IPS DF 6.9 (cell line): ENCODE data around the gene OR7A5.
"Not testable (repeated sequence)": the region's sequence is repeated elsewhere in the genome, so short reads cannot be mapped to it uniquely, and the experiment has no call there.

ENCODE experiments used
- DNase-seq: peaks from one replicate; pipeline ENCODE4 v3.0.0-alpha.2; 2013; ENCODE audit warnings: low read depth, low spot score
- H3K27ac ChIP-seq: one replicate; pipeline ENCODE4 v1.5.1; 2013; ENCODE audit warnings: low read length, control low read depth
- H3K27me3 ChIP-seq: 2 replicates; pipeline ENCODE4 v1.6.1; 2013; ENCODE audit warnings: mild to moderate bottlenecking, low read length; ENCODE audit not compliant: control insufficient read depth, insufficient read depth
- H3K36me3 ChIP-seq: 2 replicates; pipeline ENCODE4 v1.6.1; 2013; ENCODE audit warnings: low read length; ENCODE audit not compliant: control insufficient read depth, insufficient read depth
- H3K4me1 ChIP-seq: 2 replicates; pipeline ENCODE4 v1.6.1; 2013; ENCODE audit warnings: low read length; ENCODE audit not compliant: control insufficient read depth, insufficient read depth
- H3K4me3 ChIP-seq: 2 replicates; pipeline ENCODE4 v1.5.1; 2013; ENCODE audit warnings: mild to moderate bottlenecking, low read length
- H3K9me3 ChIP-seq: 2 replicates; pipeline ENCODE4 v1.6.1; 2013; ENCODE audit warnings: low read length, inconsistent platforms; ENCODE audit not compliant: control insufficient read depth, insufficient read depth
- WGBS: extraction: QIAGEN DNeasy Blood & Tissue Kit; methylation state at CpG from one replicate; pipeline ENCODE4 v1.1.7; 2013; ENCODE audit warnings: mixed read lengths, missing lambda C conversion rate; ENCODE audit not compliant: insufficient read length, insufficient coverage; 5-methylcytosine and 5-hydroxymethylcytosine counted together

OR7A5 gene

GRCh38 chr19:14785102-14785793 lies 49.7 kb downstream of the OR7A5 start:
- H3K9me3 ChIP-seq, H3K4me1 ChIP-seq, H3K27me3 ChIP-seq, H3K36me3 ChIP-seq, DNase-seq, H3K4me3 ChIP-seq, H3K27ac ChIP-seq: not testable (repeated sequence)
- WGBS = no CpG with 5 or more reads among the region's 11 CpGs

- WGBS = no CpG with 5 or more reads among the region's 10 CpGs
- not testable (repeated sequence) for H3K36me3 ChIP-seq, DNase-seq, H3K27me3 ChIP-seq, H3K4me1 ChIP-seq, H3K27ac ChIP-seq, H3K4me3 ChIP-seq, H3K9me3 ChIP-seq
Measured at GRCh38 chr19:14784730-14785101, 50.3 kb downstream of the OR7A5 start.

- H3K4me3 ChIP-seq, H3K27me3 ChIP-seq, H3K27ac ChIP-seq, H3K36me3 ChIP-seq, DNase-seq, H3K9me3 ChIP-seq, H3K4me1 ChIP-seq: not testable (repeated sequence)
- WGBS = 100% methylated on average over 1 of the region's 8 CpGs
Measured at GRCh38 chr19:14783410-14783998, 51.5 kb downstream of the OR7A5 start.

GRCh38 chr19:14782626-14783409 lies 52.2 kb downstream of the OR7A5 start:
- Histone ChIP-seq H3K27me3 (no peaks in the 10 kb centered on the region), H3K36me3 (no peaks in the 10 kb centered on the region), H3K9me3 (no peaks in the 10 kb centered on the region), H3K4me1 (0 out of 2 replicates have a peak, but pooled peaks cover 1% of the 10 kb centered on the region), H3K4me3 (no peak overlapping the region), H3K27ac (no peak overlapping the region)
- whole genome bisulfite sequencing = no CpG with 5 or more reads among the region's 16 CpGs
- DNase-seq = no peak

- not testable (repeated sequence) for DNase-seq, H3K4me3 ChIP-seq, H3K4me1 ChIP-seq, H3K27me3 ChIP-seq, H3K9me3 ChIP-seq, H3K27ac ChIP-seq, H3K36me3 ChIP-seq
- no CpG with 5 or more reads among the region's 17 CpGs for WGBS
Measured at GRCh38 chr19:14781713-14782536, 53.1 kb downstream of the OR7A5 start.

GRCh38 chr19:14780622-14781225 lies 54.3 kb downstream of the OR7A5 start:
- not testable (repeated sequence) for H3K4me1 ChIP-seq, H3K4me3 ChIP-seq
- WGBS = no CpG with 5 or more reads among the region's 14 CpGs

GRCh38 chr19:14779151-14779550 lies 55.8 kb downstream of the OR7A5 start:
- Histone ChIP-seq H3K4me3 (no peak overlapping the region), H3K4me1 (no peaks in the 10 kb centered on the region), H3K36me3 (no peaks in the 10 kb centered on the region), H3K27me3 (no peaks in the 10 kb centered on the region), H3K27ac (no peak overlapping the region), H3K9me3 (no peaks in the 10 kb centered on the region)
- no peak for DNase-seq
- no CpG with 5 or more reads among the region's 5 CpGs for WGBS

More at GRCh38 chr19:14780622-14781225, 54.3 kb downstream of the OR7A5 start:
- H3K27me3 ChIP-seq, H3K27ac ChIP-seq, DNase-seq, H3K9me3 ChIP-seq, H3K36me3 ChIP-seq: not testable (repeated sequence)

GRCh38 chr19:14778110-14778845 lies 56.7 kb downstream of the OR7A5 start, which contains the start of gene ADGRE2:
Gene ADGRE2, minus strand, starts transcription at chr19:14778560. Its CDS starts 1,804 bp downstream, at chr19:14776756.
- not testable (repeated sequence) for H3K36me3 ChIP-seq, H3K27ac ChIP-seq, DNase-seq, H3K4me1 ChIP-seq, H3K9me3 ChIP-seq, H3K4me3 ChIP-seq, H3K27me3 ChIP-seq
- no CpG with 5 or more reads among the region's 12 CpGs for WGBS

GRCh38 chr19:14777645-14778044 lies 57.3 kb downstream of the OR7A5 start:
- not testable (repeated sequence) for H3K27ac ChIP-seq, H3K9me3 ChIP-seq, H3K4me3 ChIP-seq, DNase-seq, H3K27me3 ChIP-seq, H3K36me3 ChIP-seq, H3K4me1 ChIP-seq
- no CpG with 5 or more reads among the region's 4 CpGs for WGBS
